Endothelial cell (in vitro differentiated cells): Measurements from ENCODE around the gene TMEM141. TPM values are rescaled to one million over a fixed set of nuclear protein-coding genes. Genes with fewer than 3 reads are reported as not detected.

Experiments used
- DNase-seq: peaks from one replicate; pipeline ENCODE4 v3.0.0; 2021; ENCODE audit warnings: low spot score
- H3K27ac Mint-ChIP-seq: one replicate; pipeline ENCODE4 v1.8.0; 2021; ENCODE audit warnings: mixed read lengths, inconsistent platforms; ENCODE audit not compliant: unreplicated experiment
- H3K27me3 Mint-ChIP-seq: one replicate; pipeline ENCODE4 v1.8.0; 2021; ENCODE audit warnings: mild to moderate bottlenecking, moderate library complexity, mixed read lengths, inconsistent platforms; ENCODE audit not compliant: unreplicated experiment
- H3K36me3 Mint-ChIP-seq: one replicate; pipeline ENCODE4 v1.8.0; 2021; ENCODE audit warnings: mild to moderate bottlenecking, low read depth, mixed read lengths, inconsistent platforms; ENCODE audit not compliant: unreplicated experiment
- H3K4me1 Mint-ChIP-seq: one replicate; pipeline ENCODE4 v1.8.0; 2021; ENCODE audit warnings: mild to moderate bottlenecking, mixed read lengths, inconsistent platforms; ENCODE audit not compliant: unreplicated experiment
- H3K4me3 Mint-ChIP-seq: one replicate; pipeline ENCODE4 v1.8.0; 2021; ENCODE audit warnings: mild to moderate bottlenecking, mixed read lengths, inconsistent platforms; ENCODE audit not compliant: unreplicated experiment
- H3K9me3 Mint-ChIP-seq: one replicate; pipeline ENCODE4 v1.8.0; 2021; ENCODE audit warnings: mixed read lengths, inconsistent platforms; ENCODE audit not compliant: unreplicated experiment
- CTCF ChIP-seq: fragments of 200-600 bp; sonication (generic); IDR thresholded peaks from one replicate; pipeline ENCODE4 v1.5.0; 2021; ENCODE audit warnings: antibody characterized with exemption; ENCODE audit not compliant: unreplicated experiment
- total RNA-seq: library from RNA; stranded (reverse); fragmentation: NEBNext Ultra II Directional; extraction: Animal tissue kit (Norgen Biotek cat#: 25700); gene quantifications from one replicate; pipeline ENCODE4 v1.2.1, GENCODE V29; 2021; ENCODE audit not compliant: unreplicated experiment

TMEM141 gene
- total RNA-seq, 1 donor from 2014 or later, result 73.0 TPM

GRCh38 chr9:136828474-136829140 is 37.5 kb downstream of the TMEM141 start:
- H3K27me3 Mint-ChIP-seq, result no peaks in the 10 kb centered on the region

GRCh38 chr9:136829412-136829811 is 38.3 kb downstream of the TMEM141 start:
- Mint-ChIP-seq H3K4me3 (no peak overlapping the region), H3K27me3 (peaks cover 7% of the 10 kb centered on the region), H3K27ac (no peak overlapping the region), H3K36me3 (peaks cover 13% of the 10 kb centered on the region), H3K9me3 (no peaks in the 10 kb centered on the region), H3K4me1 (no peaks in the 10 kb centered on the region)
- DNase-seq, result no peak
- TF ChIP-seq CTCF, result no peak

More at GRCh38 chr9:136828474-136829140, 37.5 kb downstream of the TMEM141 start:
- Mint-ChIP-seq H3K4me3 (no peak overlapping the region), H3K27ac (no peak overlapping the region), H3K9me3 (no peaks in the 10 kb centered on the region), H3K4me1 (no peaks in the 10 kb centered on the region), H3K36me3 (peaks cover 7% of the 10 kb centered on the region)
- TF ChIP-seq CTCF, result no peak
- no peak for DNase-seq

GRCh38 chr9:136829981-136830885 is 39.1 kb downstream of the TMEM141 start:
- no peak for DNase-seq
- Mint-ChIP-seq H3K9me3 (no peaks in the 10 kb centered on the region), H3K4me1 (no peaks in the 10 kb centered on the region), H3K27ac (no peak overlapping the region), H3K36me3 (peaks cover 13% of the 10 kb centered on the region), H3K27me3 (peaks cover 7% of the 10 kb centered on the region), H3K4me3 (no peak overlapping the region)
- no peak for TF ChIP-seq CTCF

GRCh38 chr9:136831002-136831719 is 40.0 kb downstream of the TMEM141 start:
- no peaks in the 10 kb centered on the region for H3K9me3 Mint-ChIP-seq
- H3K27ac Mint-ChIP-seq, result no peak overlapping the region
- H3K4me3 Mint-ChIP-seq, result peak overlapping the region; percentile 37
- no peak for TF ChIP-seq CTCF
- DNase-seq, result no peak
- H3K36me3 Mint-ChIP-seq, result peaks cover 13% of the 10 kb centered on the region
- H3K27me3 Mint-ChIP-seq, result peaks cover 7% of the 10 kb centered on the region
- H3K4me1 Mint-ChIP-seq, result no peaks in the 10 kb centered on the region
